ENCODE measurements around the gene MOCS1. TPM values are rescaled to one million over a fixed set of nuclear protein-coding genes. Genes with fewer than 3 reads are reported as not detected.

Gene MOCS1
- total RNA-seq, 1 donor from 2014 or later: 0.20 TPM

- H3K27ac Mint-ChIP-seq: no peak overlapping the region
- H3K4me3 Mint-ChIP-seq: no peak overlapping the region
- no peak for TF ChIP-seq CTCF (IDR thresholded peaks at IDR 0.05)
- ATAC-seq (ENCODE audit: low read depth) (no peak), DNase-seq (no peak)
- no peaks in the 10 kb centered on the region for H3K9me3 Mint-ChIP-seq
- CTCF ChIA-PET: no interaction called here
- no peaks in the 10 kb centered on the region for H3K4me1 Mint-ChIP-seq
- POLR2A ChIA-PET: no interaction called here
- peaks cover 1% of the 10 kb centered on the region for H3K27me3 Mint-ChIP-seq
- intact Hi-C loops (cut with micrococcal nuclease): no loop called here
- H3K36me3 Mint-ChIP-seq (ENCODE audit: low read depth): no peaks in the 10 kb centered on the region
Observed at GRCh38 chr6:39905640-39905975, 28.7 kb downstream of the MOCS1 start.

DNA sequence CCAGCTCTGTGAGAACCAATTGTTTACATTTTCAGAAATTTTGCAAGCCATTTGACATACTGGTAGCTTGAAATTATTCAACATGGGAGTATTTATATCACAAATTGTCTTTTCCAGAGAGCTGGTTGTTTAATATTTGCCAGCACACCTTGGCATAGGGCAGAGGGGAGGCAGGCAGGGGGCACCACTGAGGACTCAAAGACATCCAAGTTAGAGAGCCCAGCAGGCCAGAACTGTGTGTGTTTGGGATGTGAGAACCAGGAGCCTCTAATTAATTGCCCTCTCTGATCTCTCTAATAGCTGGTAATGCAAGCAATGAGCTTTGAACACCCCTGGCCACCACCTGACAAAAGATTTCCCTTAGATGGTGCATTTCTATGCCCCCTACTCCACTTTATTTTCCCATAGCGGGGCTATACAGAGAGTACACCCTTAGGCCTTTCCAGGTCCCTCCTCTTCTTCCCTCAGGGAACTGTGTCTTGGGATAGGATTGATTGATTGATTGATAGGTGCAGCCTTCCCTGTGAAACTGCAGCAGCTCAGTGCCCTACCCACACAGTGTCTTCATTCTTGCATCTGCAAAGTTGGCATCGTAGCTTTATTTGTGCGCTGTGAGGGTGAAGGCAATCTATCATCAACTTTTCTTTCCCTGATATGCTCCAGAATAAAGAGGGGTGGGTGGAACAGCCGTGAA, 29.2 kb downstream of the MOCS1 start:
- POLR2A ChIA-PET: no interaction called here
- no peaks in the 10 kb centered on the region for H3K9me3 Mint-ChIP-seq
- H3K36me3 Mint-ChIP-seq (ENCODE audit: low read depth): no peaks in the 10 kb centered on the region
- peaks cover 1% of the 10 kb centered on the region for H3K27me3 Mint-ChIP-seq
- intact Hi-C loops (cut with micrococcal nuclease): no loop called here
- H3K4me3 Mint-ChIP-seq: no peak overlapping the region
- no peak for ATAC-seq (ENCODE audit: low read depth)
- no peak for DNase-seq
- TF ChIP-seq CTCF (IDR thresholded peaks at IDR 0.05): no peak
- no peak overlapping the region for H3K27ac Mint-ChIP-seq
- no peaks in the 10 kb centered on the region for H3K4me1 Mint-ChIP-seq
- CTCF ChIA-PET: no interaction called here

- CTCF ChIA-PET: no interaction called here
Observed at GRCh38 chr6:39903656-39904055, 30.6 kb downstream of the MOCS1 start.

DNA sequence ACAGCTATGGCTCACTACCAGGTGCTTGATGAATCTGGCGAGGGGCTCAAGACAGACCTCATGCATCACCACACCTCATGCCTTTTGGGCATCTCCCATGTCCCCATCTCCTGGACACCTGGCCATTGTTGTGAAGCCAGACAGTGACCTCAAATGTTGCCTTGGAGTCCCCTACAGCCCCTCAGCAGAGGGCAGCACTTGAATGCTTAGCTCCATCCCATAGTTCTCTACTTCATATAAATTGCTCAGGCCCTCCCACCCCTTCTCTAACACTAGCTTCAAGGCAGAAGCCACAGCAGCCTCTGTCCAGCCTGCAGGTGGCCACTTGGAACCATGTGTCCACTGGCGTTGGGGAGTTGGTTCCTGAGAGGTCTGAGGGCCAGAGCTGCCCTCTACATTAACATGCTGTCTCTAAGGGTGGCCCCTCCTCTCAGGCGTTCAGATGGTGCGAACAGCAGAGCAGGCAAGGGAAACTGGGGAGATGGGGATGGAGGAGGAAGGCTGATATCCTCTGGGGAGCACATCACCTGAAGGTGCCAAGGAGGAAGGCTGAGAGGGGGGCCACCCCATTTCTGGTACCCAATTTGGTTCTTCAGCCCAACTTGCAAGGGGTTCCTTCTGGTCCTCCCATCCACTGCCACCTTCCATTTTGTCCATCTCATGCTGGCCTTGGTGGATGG, 31.3 kb downstream of the MOCS1 start:
- Mint-ChIP-seq H3K27me3 (peaks cover 4% of the 10 kb centered on the region), H3K27ac (no peak overlapping the region), H3K4me3 (no peak overlapping the region), H3K9me3 (no peaks in the 10 kb centered on the region), H3K4me1 (no peaks in the 10 kb centered on the region), H3K36me3 (ENCODE audit: low read depth) (no peaks in the 10 kb centered on the region)
- ChIA-PET CTCF (no interaction called here), POLR2A (no interaction called here)
- DNase-seq: no peak
- TF ChIP-seq CTCF (IDR thresholded peaks at IDR 0.05): no peak
- no peak for ATAC-seq (ENCODE audit: low read depth)
- intact Hi-C loops (cut with micrococcal nuclease): no loop called here

More at GRCh38 chr6:39903656-39904055, 30.6 kb downstream of the MOCS1 start:
- Mint-ChIP-seq H3K4me3 (no peak overlapping the region), H3K9me3 (no peaks in the 10 kb centered on the region), H3K36me3 (ENCODE audit: low read depth) (no peaks in the 10 kb centered on the region), H3K27ac (no peak overlapping the region), H3K4me1 (no peaks in the 10 kb centered on the region), H3K27me3 (peaks cover 1% of the 10 kb centered on the region)
- ATAC-seq (ENCODE audit: low read depth) (no peak), DNase-seq (no peak)
- intact Hi-C loops (cut with micrococcal nuclease): no loop called here
- POLR2A ChIA-PET: no interaction called here
- TF ChIP-seq CTCF (IDR thresholded peaks at IDR 0.05): no peak

DNA sequence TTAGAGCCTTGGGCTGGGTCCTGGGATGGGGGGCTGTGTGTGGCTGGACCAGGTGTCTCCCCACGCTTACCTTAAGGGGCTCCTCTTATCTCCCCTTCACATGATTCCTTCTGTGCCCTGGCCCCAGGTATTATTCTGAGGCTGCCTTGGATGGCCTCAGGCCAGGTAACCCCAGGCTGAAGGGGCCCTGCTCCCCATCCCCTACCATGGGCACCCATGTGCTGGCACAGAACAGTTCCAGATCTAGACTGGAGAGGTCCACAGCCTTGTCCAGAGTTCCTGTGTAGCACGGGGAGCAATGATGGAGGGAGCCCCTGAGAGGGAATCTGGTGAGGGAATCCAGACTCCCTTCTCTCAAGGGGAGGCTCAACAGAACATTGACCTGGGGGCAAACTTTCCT, 32.1 kb downstream of the MOCS1 start:
- H3K4me3 Mint-ChIP-seq: no peak overlapping the region
- peaks cover 7% of the 10 kb centered on the region for H3K27me3 Mint-ChIP-seq
- ATAC-seq (ENCODE audit: low read depth) (no peak), DNase-seq (no peak)
- H3K27ac Mint-ChIP-seq: no peak overlapping the region
- no peaks in the 10 kb centered on the region for H3K9me3 Mint-ChIP-seq
- ChIA-PET POLR2A (no interaction called here), CTCF (no interaction called here)
- no peaks in the 10 kb centered on the region for H3K36me3 Mint-ChIP-seq (ENCODE audit: low read depth)
- intact Hi-C loops (cut with micrococcal nuclease): no loop called here
- no peak for TF ChIP-seq CTCF (IDR thresholded peaks at IDR 0.05)
- H3K4me1 Mint-ChIP-seq: no peaks in the 10 kb centered on the region
